ENCODE data around the gene ADAMTS9.

ADAMTS9 gene

DNA sequence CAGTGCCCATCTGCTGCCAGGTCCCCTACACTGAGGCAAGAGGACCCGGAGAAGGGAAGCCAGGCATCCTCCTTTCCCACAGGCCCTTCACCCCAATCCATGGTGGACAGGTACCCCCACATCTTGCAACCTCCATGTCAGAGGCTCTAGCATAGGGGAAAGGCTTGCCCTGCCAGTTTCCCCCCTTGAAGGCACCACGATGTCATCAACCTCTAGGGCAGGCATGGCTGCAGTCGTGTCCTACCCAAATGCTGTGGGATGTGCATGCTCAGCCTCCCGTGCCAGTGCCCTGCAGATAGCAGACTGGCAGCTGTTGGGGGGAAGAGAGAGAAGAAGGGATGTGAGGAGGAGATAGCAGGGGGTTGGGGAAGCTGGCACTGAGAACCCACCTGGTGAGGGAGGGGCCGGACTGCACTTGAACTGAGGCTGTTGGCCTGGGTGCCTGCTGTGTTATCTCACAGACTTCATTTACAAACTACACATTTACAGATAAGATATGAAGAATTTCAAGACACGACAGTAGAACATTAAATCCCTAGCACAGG, 197.5 kb downstream of the ADAMTS9 start:
- TF ChIP-seq GATA3 (IDR thresholded peaks at IDR 0.05; ENCODE audit: low read depth, low read length) (no peak), GATA2 (IDR thresholded peaks at IDR 0.05; ENCODE audit: low read depth, low read length) (peak; percentile 27; the same call in 1 of the 2 replicates)

DNA sequence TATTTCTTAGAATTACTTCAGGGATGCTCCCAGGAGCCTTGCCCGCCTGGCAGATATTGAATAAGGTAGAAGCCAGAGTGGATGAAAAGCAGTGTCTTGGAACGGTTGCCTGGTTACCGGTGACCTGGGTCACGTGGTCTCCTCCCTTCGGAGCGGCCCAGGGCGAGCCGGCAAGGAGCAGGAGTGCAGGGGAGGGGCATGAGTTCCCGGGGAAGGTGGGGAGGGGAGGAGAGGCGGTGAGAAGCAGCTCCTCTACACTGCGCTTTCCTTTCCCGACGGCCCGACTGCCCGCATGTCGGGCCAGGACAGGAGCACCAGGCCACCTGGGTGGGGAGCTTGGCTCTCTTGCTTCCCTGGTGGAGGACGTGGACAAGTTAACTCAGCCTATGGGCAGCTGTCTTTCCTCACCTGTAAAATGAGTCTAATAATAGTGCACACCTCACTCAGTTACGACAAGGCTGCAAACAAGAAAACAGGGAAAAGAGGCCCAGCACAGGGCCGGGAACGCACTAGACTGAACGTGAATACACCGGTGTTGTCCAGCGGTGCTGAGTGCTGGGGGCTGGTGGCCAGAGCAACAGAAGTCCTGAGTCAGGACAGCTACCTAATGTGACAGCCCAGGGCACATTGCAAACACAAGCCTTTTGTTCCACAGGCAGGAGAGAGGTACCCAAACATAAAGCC, 198.3 kb downstream of the ADAMTS9 start:
- TF ChIP-seq GATA3 (IDR thresholded peaks at IDR 0.05; ENCODE audit: low read depth, low read length) (no peak), GATA2 (IDR thresholded peaks at IDR 0.05; ENCODE audit: low read depth, low read length) (no peak)

DNA sequence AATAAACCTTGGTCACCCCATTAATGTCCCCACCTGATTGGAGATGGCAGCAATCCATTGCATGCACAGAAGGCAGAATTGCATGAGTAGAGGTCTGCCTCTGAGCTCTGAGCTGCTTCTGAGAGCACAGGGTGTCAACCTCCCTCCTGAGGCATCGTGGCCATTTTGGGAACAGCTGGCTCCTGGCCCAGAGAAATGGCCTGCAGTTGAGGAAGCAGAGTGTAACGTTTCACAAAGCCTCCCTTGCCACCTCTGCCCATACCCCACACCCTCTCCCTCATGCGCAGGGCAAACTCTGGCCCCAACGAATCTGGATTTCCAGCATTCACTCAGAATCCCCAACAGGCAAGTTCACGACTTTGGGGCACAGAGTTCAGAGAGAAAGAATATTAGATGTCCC, 198.9 kb downstream of the ADAMTS9 start:
- TF ChIP-seq GATA2 (IDR thresholded peaks at IDR 0.05; ENCODE audit: low read depth, low read length) (no peak), GATA3 (IDR thresholded peaks at IDR 0.05; ENCODE audit: low read depth, low read length) (no peak)

GRCh38 chr3:64484289-64484992, 203.4 kb downstream of the ADAMTS9 start:
- TF ChIP-seq GATA2 (IDR thresholded peaks at IDR 0.05; ENCODE audit: low read depth, low read length) (no peak), GATA3 (IDR thresholded peaks at IDR 0.05; ENCODE audit: low read depth, low read length) (no peak)

- no peak for TF ChIP-seq GATA3 (IDR thresholded peaks at IDR 0.05; ENCODE audit: low read depth, low read length)
- TF ChIP-seq GATA2 (IDR thresholded peaks at IDR 0.05; ENCODE audit: low read depth, low read length): no peak
These were observed 204.3 kb downstream of the ADAMTS9 start for GRCh38 chr3:64483467-64483866.

DNA sequence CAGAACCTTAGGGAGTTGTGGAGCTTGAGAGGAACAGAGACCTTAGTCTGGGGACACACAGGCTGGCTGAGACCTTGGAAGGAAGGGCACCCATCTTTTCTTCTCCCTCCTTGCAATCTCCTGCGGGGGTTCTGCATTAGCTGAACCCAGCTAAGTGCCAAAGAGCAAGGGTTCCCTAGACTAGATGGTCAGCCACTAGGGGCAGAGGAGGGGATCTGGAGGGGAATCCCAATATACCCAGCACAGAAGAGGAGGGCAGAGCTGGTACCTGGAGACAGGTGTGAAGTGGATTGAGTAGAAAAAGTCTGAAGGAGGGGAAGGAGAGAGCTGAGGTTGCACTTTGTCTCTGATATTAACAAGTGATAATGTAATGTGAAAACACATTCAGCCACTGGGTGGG, 212.8 kb downstream of the ADAMTS9 start:
- TF ChIP-seq GATA3 (IDR thresholded peaks at IDR 0.05; ENCODE audit: low read depth, low read length): no peak
- TF ChIP-seq GATA2 (IDR thresholded peaks at IDR 0.05; ENCODE audit: low read depth, low read length): no peak

GRCh38 chr3:64473466-64473865, 214.3 kb downstream of the ADAMTS9 start:
- TF ChIP-seq GATA3 (IDR thresholded peaks at IDR 0.05; ENCODE audit: low read depth, low read length) (no peak), GATA2 (IDR thresholded peaks at IDR 0.05; ENCODE audit: low read depth, low read length) (no peak)

DNA sequence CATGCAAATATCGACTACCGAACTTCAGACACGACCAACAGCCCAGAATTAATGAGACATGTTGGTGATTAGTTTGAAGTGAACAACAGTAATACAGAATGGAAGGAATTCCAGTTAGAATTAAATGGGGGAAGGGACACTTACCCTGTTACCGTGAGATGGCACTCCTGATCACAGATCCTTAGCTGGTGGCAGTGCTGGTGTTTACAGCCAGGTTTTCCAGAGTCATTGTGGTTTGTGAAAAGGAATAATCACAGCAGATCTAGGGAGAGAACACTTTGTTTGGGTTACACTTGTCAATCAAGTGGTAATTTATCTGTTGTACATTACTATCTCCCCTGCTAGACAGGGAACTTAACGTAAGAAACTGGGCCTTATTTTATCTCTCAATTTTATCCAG, 217.4 kb downstream of the ADAMTS9 start:
- TF ChIP-seq GATA2 (IDR thresholded peaks at IDR 0.05; ENCODE audit: low read depth, low read length): no peak
- TF ChIP-seq GATA3 (IDR thresholded peaks at IDR 0.05; ENCODE audit: low read depth, low read length): no peak

DNA sequence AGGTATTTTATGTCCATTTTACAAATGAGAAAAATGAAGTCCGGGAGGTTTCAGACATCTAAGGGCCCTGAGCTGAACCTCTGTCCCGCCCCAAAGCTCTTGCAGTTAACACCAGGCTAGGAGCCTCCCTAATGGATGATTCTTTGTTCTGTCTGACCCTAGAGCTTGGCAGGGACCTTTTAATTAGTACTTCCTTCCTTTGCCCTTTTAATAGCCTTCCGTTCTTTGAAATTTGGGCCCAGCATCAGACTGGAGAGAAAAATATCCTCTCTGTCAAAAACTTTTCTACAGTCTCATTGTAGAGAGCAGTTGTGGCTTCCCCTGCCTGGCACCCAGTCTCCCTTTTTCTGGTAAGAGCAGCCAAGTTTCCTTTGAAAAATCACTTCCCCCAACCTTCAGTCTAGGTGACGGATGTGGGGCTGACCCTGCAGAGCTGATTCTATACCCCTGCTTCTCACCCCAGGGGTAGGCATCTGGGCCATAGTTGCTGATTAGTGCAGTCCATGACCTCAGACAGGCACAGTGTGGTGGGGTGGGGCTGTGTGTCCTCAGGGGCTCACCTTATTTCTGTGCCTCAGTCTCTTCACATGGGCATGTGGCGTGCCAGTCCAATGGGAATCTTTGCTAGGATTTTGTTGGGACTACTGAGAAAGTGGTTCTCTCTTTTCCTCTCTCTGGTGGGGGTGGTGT, 220.4 kb downstream of the ADAMTS9 start:
- TF ChIP-seq GATA3 (IDR thresholded peaks at IDR 0.05; ENCODE audit: low read depth, low read length) (no peak), GATA2 (IDR thresholded peaks at IDR 0.05; ENCODE audit: low read depth, low read length) (no peak)

Measured in SH-SY5Y (cell line).